H1 (cell line): ENCODE results near the gene L3MBTL4. TPM values are rescaled to one million over a fixed set of nuclear protein-coding genes. Genes with fewer than 3 reads are reported as not detected.

Experiments
- EP300 ChIP-seq, 2 experiments: IDR thresholded peaks; 1 replicate in 1 of 2; 2 replicates in 1 of 2; pipeline ENCODE4 v1.6.1; 2011 to 2012; ENCODE audit warnings: low read depth in 2 of 2, low read length in 2 of 2, mild to moderate bottlenecking in 2 of 2, borderline replicate concordance in 1 of 2, inconsistent platforms in 1 of 2, moderate library complexity in 1 of 2
- NANOG ChIP-seq: IDR thresholded peaks from 2 replicates; pipeline ENCODE4 v1.6.1; 2011; ENCODE audit warnings: low read length, low read depth, mild to moderate bottlenecking, inconsistent platforms; ENCODE audit not compliant: insufficient read depth, poor library complexity, severe bottlenecking
- USF2 ChIP-seq: IDR thresholded peaks from 2 replicates; pipeline ENCODE4 v1.6.1; 2011; ENCODE audit warnings: low read length, improper control_type of control experiment
- polyA plus RNA-seq, 7 experiments: library from polyadenylated mRNA; depleted of rRNA in 3 of 7; stranded (reverse) in 5 of 7; unstranded in 2 of 7; fragments of >200 nt in 5 of 7; fragments of 200-250 nt in 2 of 7; gene quantifications; 1 replicate in 5 of 7; 2 replicates in 1 of 7; 4 replicates in 1 of 7; pipeline versions ENCODE4 v1.2.1 to v1.2.3, GENCODE V29; 2011 to 2013; ENCODE audit warnings: missing spikeins in 2 of 7, mixed read lengths in 2 of 7
- total RNA-seq: library from RNA; stranded (reverse); fragmentation: NEBNext Ultra II Directional; extraction: Animal tissue kit (Norgen Biotek cat#: 25700); gene quantifications from 2 replicates; pipeline ENCODE4 v1.2.1, GENCODE V29; 2021

L3MBTL4 gene
- total and polyA plus RNA-seq, 2 of the 8 experiments (the other 6 are each of a cell fraction or from before 2014, with no cell fraction given): 1.0 to 2.1 TPM

- TF ChIP-seq EP300 (IDR thresholded peaks at IDR 0.05; ENCODE audit: borderline replicate concordance in 1 of 2, low read depth in 2 of 2, low read length in 2 of 2) (no peak), NANOG (no peak), USF2 (no peak)
These were observed 483.9 kb downstream of the L3MBTL4 start (continued) for GRCh38 chr18:5930789-5931188.
